Stimulated activated CD4-positive, alpha-beta T cell treated with anti-CD3 and anti-CD28 coated beads, Interleukin-15, amount 100 ng/mL, for 48 hours (primary cell): Measurements from ENCODE around the gene PDE5A.

Experiments
- DNase-seq, 2 donors: peaks; one replicate each; pipeline ENCODE4 v3.0.0-alpha.2; 2020; ENCODE audit warnings: low read depth in 2 of 2

PDE5A gene

DNA sequence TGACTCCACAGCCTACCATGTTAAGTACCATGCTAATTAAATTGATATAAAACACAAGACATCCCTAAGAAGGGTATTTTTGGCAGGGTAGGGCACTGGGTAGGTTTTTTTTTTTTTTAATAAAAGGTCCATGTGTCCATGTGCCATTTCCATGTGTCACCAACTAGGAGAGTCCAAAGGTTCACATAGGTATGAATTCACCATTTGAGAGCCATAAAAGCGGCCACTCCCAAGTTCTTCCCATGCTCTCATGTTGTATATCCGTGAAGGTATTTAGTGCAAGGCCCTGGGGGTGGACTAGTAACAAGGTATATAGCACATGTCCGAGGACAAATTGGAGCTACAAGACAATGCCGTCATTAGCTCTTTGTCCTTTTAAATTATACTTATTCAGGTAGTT lies 107.3 kb downstream of the PDE5A start:
- DNase-seq: no peak

DNA sequence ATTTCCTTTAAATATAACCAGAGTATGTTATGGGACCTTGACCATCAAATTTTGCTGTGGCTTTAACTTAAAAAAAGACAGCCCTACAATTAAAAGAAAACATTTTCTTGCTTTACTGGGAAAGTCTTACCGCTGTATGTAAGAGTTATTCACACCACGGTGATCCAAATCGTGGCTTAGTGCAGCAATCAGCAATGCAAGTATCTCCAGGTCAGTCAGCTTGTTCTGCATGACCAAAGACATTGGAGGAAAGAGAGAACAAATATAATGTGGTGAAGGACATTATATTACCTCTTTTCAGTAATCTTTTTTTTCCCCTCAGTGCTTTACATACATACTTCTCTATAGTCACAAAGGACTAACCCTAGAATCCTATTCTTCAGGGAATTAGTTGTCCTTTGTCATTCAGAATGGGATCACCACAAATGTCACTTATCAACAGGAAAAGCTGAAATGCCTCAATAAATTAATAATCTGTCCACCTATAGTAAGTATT lies 109.6 kb downstream of the PDE5A start:
- DNase-seq: no peak

DNA sequence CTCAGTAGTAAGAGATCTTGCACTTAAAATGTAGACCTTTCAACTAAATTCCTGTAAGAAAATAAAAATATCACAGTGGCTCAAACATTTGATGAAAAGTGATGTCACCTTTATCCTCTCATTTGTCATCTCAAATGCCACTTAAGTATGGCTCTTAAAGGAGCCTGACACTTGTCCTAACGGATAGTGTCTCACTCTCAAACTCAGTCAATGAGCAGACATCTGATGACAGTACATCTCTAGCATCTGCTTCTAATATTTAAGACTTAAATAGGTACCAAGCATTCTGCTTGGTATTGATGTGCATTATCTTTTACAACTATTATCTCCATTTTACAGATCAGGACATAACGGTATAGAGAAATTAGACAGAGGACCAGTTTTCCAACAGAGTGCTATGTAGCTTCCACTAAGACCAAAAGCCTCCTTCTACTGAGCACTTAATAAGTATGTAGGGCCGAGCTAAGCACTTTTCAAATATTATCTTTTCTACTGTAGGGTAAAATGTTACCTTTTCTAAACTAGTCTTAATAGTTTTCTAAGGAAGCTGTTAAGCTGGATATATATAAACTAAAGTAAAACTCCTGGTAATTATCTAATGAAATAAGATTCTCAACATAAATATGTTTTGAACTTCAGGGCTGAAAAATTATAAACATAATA lies 110.2 kb downstream of the PDE5A start:
- no peak for DNase-seq

DNA sequence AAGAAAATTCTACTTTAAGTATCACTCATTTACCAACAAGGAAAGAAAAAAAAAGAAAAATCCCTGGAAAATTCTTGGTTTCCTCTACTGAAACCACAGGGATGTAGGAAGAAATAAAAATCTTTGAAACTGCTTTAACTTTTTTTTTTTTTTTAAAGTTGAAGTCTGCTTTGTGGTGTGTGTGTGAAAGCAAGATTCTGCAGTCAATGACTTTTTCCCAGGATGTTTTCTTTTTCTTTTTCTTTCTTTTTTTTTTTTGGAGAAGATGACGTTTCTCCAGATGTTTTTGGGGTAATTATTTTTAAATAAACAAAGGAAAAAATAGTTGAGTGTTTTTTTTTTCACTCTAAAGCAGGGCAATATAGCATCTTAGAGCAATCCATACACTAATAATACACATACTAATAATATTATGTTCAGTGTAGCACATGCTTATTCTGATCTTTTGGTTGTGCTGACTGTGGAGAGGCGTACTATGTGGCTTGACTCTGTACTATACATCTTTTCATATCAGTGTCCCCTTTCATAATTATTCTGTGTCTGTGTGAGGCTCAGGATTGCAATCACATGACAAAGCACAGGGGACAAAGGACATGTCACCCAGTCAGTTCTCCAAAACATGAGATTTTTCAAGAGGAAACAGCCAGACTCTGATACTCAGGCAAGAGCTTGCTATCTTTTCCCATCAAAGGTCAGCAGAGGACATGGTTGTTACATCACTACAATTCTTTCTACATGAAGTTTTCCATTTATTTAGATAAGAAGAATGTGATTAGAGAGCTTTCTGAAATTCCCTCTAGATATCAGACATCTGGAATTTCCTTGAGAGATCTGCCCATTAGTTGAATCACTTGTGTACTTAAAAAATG lies 111.0 kb downstream of the PDE5A start:
- DNase-seq: no peak

DNA sequence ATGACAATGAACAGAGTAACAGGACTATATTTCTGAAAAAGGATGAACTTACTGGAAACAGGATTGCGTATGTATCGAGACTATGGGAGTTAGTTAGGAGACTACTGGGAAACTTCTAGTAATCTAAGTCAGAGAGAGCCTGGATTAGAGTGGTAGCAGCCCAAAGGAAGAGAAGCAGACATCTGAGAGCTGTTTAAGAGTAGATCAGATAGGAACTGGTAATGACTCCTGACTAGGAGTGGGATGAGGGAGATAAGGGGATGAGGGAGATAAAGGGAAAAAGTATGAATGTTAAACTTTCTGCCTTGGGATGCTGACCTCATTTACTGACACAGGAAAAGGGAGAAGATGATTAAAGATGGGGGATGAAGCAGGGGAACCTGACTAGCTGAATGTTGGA lies 116.2 kb downstream of the PDE5A start:
- no peak for DNase-seq

DNA sequence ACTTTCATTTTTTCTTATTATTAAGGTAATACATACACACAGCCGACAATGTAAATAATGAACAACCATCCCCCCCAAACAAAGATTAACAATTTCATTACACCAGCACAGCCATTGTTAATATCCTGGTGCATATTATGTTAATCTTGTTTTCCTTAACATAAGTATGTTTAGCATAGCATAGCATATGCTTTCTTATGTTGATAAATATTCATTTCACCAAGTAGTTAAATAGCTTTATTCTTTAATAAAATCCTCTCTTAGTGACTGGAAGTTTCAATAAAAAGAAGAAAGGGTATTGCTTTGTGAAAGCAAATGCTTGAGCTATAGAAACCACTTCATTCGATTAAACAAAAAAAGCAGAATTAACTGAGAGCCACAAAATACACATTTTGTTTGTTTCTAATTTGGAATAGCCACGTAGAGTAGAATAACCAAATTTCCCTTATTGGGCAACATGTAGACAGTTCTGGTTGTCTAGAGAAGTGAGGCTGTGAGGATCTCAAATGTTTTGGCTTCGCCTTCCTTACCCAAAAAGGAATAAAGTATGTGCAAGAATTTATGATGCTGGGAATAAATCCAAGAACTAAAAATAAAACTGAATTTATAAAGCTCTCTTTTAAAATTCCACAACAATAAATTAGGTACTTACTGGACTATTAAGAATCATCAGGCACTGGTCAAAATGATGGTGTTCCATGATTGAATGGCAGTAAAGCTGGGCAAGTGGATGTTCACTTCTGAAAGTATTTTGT lies 118.0 kb downstream of the PDE5A start:
- no peak for DNase-seq

DNA sequence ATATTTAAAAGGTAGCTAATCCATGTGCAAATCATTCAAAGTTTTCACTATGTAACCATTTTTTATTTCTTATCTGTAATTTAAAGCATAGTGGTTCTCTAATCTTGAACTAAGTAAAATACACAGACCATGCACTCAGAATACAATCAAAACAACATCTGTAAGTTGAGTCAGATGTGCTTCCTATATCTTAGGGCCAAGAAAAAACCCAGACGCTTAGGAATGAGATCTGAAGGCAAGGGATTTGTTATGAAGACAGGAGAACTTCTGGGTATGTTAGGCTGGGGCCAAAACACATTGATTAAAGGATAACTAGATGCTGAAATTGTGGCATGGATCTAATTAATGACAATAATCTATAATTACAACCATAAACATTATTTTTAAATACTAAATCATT lies 120.3 kb downstream of the PDE5A start:
- no peak for DNase-seq

DNA sequence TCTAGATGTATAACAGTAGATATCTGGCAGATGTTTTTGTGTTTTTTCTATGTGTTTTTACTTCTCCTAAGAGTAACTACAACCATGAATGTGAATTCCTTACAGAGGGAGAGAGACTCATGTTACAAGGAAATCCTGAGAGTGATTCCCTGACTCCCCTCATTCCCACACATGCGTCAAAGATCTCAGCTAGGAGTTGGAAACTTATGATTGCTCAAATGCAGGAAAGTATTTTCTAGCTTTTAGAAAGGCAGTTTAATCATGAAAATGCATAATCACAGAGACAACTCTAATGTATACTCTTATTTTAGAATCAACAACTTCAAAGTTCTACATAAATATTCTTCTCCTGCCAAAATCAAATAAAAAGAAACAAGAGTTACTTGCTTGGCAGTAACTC lies 121.8 kb downstream of the PDE5A start:
- no peak for DNase-seq

DNA sequence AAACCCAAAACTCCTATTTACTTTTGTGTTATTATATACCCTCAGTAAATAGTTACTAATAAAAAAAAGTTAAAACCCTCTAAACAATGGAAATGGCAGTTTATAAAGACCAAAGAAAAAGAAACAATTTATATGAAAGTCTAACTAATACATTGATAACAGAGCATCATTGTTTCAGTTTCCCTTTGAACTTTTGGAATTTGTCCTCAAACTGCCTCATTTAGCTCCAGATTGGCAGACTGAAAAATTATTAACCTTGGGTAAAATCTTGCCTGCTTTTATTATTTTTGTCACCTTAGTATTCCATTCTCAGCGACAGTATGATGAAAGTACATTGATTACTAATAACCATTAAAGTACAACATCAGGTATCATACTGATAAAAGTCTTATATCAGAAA lies 124.0 kb downstream of the PDE5A start:
- no peak for DNase-seq

DNA sequence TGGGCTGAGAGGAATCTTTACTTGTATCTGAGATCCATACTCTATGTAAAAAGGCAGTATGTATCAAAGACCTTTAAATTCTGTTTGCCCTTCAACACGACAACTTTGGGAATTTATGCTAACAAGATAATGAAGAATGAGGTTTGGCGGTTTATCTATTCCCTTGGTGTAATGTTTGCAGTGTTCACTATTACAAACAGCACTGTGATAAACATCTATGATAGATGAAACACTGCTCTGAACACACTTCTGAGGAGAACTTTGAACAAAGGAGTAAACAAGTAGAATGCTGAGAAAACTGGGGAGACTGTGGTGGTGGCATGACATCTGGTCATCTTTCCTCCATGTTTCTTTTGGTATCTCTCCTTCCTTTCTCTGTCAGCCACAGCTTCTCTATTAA lies 126.9 kb downstream of the PDE5A start:
- no peak for DNase-seq

DNA sequence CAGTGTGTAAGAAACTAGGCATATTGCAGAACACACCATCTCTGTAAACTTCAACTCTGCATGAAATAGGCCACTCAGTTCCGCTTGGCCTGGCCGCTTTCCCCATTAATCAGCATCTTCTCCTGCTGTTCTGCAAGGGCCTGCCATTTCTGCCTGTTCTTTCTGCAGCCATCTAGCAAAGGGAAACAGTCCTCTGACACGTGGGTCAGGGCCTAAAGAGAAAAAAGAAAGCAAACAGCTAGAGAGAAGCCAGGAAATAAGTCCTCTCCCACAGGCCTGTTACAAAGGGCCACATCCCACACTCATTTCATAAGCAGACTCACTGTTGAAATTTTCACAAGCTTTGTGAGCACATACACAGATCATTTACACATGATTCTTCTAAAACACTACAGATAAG lies 130.1 kb downstream of the PDE5A start:
- no peak for DNase-seq

DNA sequence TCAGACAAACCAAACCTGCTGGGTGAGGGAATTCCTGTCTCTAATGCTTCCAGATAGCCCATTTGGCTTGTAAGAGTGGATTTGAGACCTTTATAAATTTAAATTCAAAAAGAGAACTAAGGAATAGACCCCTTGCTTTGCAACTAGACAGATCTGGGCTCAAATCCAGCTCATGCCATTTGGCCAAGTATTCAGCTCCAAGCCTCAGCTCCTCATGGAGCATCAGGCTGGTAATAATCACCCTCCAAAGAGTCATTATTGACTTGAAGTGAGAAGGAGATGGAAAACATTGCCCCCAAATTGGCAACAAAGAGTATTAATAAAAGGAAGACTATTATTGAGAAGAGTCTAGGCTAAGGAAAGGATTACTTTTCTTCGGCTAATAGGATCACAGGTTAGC lies 134.7 kb downstream of the PDE5A start:
- no peak for DNase-seq

DNA sequence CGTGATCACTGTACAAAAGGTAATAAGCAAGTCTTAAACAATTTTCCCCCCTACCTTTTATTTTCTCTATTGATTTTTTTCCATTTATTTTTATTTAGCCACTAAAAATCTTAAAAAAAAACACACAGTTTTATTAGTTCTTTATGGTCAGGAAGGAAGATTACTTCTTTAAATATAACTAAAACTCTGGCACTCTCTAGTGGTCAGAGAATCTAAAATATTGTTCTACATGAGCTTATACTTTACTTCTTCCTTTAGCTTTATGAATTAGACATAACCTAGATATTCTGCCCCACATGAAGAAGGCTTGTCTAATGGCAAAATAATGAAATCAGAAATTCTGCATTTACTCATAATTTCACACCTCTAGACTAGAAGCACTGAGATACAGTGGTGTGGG lies 135.2 kb downstream of the PDE5A start:
- DNase-seq: no peak

DNA sequence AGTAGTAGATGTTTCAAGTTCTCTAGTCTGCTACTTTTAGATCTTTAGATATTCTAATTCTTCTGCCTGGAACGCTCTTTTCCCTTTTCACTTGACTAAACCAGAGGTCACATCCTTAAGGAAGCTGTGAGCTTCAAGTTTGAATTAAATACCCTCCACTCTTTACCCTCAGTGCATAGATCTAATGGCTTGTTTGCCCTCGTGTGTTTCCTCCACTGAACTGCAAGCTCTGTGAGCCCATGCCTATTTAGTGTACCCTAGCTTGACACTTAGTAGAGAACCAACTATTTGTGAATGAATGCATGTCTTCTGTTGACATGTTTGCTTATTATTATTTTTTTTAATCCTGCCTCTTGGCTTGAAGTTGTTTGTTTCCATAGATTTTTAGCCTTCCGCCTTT lies 138.3 kb downstream of the PDE5A start:
- no peak for DNase-seq

DNA sequence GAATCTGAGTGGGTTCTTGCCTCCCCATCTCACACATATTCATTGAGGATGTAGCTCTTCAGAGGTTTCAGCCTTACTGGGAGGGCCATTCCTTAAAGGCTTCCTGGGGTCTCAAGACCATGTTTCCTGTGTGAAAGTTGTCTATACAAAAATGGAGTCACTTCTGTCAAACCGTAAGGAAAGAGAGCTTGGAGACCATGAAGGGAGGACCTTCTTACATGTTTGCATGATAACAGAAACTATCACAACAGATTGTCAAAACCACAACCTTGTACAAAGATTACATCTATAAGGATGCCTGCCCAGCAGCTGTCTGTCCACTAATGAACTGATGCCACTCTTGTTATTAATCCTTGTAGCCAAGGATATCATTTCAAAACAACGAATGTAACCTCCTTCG lies 139.3 kb downstream of the PDE5A start:
- DNase-seq: no peak

DNA sequence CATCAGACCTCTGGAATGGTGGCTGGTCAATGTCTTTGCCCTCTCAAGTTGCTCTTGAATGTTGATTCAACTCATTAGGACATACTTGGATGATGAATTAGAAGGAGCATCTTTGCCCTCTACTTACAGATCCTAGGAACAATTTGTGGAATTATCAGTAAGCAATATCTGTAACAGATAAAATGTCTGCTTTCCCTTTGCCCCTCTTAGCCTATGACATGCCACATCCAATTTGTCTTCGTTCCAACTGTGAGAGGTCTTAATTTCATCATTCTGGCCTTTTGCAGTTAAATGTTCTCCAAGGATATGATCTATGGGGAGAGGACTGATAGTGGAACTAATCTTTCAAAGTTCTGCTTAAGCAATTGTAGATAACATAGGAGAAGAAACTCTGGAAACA lies 148.3 kb downstream of the PDE5A start:
- DNase-seq: no peak

DNA sequence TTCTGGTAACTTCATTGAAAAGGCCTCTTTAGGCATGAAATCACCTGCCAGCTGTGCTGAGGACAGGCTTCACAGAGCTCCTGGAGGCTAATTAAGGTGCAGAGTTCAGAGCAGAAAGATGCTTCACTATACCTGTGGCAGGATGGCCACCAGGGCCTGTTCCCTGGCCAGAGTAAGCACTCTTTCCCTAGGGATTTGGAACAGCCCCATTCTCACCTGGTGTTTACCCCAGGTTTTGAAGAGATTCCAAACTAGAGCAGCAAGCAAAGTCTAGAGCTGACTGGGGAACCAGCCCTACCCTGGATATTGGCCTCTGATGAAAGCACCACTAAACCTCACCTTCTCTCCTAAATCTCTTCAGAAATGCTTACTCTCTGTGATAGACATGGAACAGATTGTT lies 148.8 kb downstream of the PDE5A start:
- DNase-seq: no peak

DNA sequence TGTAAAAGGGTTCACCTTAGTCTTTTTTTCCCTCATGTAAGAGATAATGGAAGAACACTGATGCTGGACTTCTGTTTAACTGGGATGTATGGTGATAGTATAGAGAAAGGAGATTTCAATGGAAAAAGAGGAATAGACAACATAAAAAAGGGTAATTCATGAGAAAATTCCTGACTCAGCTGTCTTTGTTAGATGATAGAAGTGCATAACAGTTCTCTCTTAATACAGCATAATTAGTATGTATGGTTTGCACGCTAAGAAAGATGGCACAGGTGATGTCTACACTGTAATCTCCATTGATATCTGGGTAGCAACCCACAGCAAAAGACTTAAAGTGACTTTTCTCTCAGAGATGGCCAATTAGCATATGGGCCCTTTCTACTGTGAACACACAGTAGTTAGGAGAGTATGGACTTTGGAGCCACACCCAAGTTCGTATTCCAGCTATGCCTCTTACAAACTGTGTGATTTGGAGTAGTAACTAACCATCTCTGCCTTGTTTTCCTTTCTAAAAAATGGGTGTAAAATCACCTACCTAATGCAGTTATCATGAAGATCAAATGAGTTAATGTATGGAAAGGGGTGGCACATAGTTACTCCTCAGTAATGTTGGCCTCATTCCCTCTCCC lies 149.3 kb downstream of the PDE5A start:
- no peak for DNase-seq

DNA sequence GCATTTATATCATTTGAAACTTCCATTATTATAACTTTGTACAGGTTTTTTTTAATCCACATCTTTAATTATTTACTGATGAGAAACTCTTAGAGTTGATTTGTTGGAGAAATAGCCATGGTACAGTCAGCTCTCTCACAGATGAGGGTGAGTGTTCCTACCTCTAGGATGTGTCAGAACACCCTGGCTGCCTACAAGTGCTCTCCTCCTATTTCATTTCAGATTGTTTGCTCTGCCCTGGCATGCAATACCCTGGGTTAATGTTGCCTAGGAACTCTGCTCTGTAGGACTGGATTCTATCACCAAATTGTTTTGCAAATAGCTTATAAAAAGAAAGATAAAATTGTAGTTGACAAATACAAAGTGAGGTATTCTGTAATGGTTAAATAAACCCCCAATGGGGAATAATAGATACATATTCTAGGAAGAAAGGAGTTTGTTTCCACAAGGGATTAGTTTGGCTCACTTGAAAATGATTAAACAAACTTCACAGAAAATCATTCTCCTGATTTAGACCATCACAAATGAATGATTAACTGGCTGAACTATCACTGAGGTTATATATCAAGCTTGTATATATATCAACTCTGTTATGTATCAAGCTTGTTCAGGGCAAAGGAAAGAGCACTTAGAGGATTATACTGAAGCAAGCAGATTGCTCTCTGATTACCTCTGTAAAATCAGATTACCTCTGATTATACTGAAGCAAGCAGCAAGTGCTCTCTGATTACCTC lies 150.0 kb downstream of the PDE5A start:
- no peak for DNase-seq

DNA sequence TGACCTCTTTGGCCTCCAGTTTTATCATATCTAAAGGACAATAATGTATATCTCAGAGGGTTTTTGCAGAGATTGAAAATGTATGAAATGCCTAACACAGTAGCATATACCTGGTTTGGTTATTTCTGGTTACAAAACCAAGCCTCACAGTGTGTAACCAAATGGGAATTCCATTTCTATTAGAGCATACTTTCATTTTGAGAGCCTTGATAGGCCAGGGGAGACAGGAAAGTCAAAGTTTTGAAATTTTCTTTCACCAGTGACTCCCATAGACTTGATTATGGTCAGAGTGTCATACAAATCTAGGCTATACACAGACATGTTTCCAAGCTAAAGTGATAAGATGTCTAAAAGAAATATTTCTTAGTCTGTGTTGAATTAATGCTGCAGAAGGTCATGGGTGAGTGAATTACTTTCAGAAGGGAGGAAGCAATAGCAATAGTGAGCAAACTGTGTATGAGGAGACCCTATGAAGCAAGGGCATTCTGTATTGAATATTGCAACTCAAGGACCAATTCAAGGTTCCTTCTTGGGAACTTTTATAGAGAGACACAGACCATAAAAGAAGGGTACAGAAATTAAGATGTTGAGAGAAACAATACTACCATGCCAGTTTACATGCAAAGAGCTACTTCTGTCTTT lies 151.1 kb downstream of the PDE5A start:
- DNase-seq: no peak

DNA sequence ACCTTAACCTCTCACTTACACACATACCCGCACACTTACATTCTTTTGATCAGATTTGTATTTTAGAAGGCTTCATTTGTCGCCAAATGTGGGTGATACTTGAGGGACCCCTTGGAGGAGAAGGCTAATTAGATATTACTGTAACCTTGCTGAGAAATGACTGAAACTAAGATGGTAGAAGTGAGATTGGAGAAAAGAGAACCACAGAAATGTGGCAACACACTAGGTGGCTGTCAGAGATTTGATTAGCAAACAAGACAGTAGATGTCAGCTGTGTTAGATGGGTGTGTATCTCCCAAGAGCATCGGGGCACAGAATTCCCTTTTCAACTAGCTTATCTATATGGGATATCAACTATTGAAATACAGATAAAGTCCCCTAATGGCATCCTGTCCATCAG lies 157.3 kb downstream of the PDE5A start:
- no peak for DNase-seq
